Skin epidermis (tissue), 12 donors: ENCODE results near the gene TMEM53.

ENCODE experiments used
- H3K27ac ChIP-seq, 21 experiments: fragments of 200-600 bp; sonication (generic) in 11 of 21; one replicate each; pipeline ENCODE4 v1.5.0; 2020; ENCODE audit warnings: mild to moderate bottlenecking in 3 of 21, inconsistent platforms in 2 of 21, moderate library complexity in 2 of 21
- H3K4me3 ChIP-seq, 7 experiments: fragments of 200-600 bp; sonication (generic) in 2 of 7; one replicate each; pipeline ENCODE4 v1.5.0; 2020; ENCODE audit warnings: inconsistent platforms in 2 of 7, mild to moderate bottlenecking in 2 of 7, moderate library complexity in 1 of 7

Gene TMEM53

DNA sequence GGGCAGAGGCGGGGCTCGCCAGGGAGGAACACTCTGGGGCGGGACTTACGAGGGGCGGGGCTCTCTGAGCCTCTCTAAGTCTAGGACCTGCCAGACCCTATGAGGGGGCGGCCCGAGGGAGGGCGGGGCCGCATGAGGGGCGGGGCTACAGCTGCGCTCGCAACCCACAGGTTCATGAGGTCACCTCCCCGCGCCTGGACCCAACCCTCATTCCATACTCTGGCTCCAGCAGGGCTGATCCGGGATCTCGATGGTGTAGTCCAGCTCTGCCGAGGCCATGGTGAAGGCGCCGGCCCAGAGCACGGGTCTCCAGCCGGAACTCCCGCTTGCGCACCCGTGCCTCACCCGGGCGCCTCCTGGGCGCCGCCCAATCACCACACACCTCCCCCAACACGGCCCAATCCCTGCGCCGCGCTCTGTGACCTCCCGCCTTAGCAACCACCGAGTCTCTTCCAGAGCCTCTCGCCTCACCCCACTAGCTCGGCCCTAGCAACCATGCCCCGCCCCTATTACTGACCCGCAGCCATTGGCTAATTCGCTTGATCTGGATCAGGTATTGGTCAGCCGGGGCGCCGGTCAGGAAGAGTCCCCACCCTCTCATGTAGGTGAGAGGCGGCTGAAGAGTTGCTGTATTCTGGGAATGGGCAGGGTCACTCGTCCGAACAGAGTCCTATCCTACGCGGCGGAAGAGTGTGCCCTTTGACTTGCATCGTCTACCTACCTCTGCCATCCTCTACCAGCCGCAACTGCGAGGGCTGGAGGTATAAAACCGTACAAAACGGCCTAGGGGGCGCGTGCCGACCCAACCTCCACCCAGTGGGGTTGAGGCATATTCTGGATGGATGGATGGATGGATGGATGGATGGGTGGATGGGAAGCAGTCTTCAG lies at the start of gene TMEM53, which contains the start of gene ARMH1:
Gene TMEM53, minus strand, starts transcription at position 369 of the 888 bp plus-strand sequence. Its CDS starts 90 bp downstream, at position 279.
Gene ARMH1, plus strand, starts transcription at position 602 of the 888 bp plus-strand sequence. CDS start 14,984 bp downstream, outside the sequence.
- Histone ChIP-seq H3K4me3 (peak within 1 kb of the TSS; percentile 49 to 59 (median 56)), H3K27ac (peak within 1 kb of the TSS; percentile 29 to 93 (median 87))

DNA sequence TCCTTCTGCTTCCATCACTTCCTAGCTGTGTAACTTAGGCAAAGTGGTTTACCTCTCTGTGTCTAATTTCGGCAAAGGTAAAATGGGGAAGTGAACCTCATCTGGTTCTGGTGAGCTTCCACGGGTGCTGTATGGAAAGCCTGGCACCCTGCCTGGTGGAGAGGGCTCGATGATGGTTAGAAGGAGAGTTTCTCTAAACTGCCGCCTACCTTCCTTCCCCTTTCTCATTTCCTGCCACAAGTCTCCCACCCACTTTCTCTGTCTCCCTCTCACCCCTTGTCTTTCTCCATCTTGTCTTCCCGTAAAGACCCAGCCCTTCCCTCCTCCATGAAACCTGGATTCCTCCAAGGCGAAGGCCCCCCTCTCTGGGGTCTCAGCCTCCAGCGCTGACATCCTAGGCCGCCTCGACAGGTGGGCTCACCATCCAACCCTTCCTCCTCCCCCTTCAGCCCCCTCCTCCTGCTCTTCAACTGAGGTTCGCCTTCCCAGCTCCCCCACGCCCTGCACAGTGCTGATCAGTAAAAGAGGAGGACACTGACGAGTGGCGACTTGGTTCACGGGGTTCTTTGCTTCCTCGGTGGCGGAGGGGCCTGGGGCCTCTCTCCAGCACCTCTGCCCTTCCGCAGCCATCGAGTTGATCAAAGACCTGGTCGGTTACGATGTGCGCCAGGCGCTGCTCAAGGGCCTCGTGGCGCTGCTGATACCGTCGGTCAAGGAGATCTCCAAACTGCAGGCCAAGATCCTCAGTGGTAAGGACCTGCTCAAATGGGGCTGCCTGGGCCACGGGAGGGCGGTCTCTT lies 49.4 kb upstream of the TMEM53 start:
- peak overlapping the region in 5 of 21 experiments; percentile 3 to 73 (median 60) for H3K27ac ChIP-seq
- no peak overlapping the region for H3K4me3 ChIP-seq

DNA sequence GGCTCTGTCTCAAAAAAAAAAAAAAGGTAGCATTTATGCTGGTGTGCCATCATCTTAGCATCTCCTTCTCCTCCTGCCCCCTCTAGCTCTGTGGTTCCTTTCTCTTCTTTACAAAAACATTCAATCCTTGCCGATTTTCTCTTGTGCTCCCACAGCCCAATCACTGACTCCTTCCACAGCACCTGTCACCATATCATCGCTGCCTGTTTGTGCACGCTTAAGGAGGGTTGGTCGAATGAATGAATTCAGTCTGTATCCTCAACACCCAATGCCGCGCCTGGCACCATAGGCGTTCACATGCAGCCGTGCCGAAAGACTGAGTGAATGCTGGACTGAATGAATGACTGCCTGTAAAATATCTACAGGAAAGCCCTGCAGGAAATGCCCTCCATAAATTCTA lies 48.8 kb upstream of the TMEM53 start:
- Histone ChIP-seq H3K27ac (peak overlapping the region in 3 of 21 experiments; percentile 36 to 73 (median 60)), H3K4me3 (no peak overlapping the region)

DNA sequence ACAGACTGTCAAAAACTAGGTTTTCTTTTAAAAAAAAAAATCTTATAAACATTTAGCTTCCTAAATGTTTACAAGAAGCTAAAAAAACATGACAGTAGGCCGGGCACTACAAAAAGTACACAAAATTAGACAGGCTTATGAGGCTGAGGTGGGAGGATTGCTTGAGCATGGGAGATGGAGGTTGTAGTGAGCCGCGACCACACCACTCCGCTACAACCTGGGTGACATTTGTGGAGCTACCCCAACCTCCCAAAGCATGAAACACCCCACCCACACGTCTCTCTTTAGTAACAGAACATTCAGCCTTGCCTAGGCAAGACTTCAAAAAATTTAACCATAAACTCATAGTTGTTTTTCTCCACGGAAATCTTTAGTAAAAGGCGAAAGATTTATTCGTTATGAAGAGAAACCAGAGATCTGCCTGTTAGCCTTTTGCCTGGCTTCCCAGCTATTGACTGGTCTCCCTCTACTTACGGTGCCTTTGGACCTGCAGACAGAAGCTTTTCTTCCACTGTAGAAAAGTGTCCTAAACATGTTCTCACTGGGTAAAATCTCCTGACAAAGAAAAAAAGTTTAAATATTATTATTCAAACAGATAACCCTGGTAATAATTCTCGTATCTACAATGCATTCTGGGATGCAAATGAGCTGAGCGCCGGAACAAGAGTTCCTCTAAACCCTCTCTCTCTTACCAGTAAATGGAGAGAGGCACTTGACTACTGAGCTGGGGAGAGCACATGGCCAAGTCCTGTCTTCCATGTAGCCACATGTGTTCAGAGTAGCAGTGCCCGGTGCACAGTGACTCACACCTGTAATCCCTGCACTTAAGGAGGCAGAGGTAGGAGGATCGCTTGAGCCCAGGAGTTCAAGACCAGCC lies 47.4 kb upstream of the TMEM53 start:
- H3K4me3 ChIP-seq = no peak overlapping the region
- H3K27ac ChIP-seq = peak overlapping the region in 18 of 21 experiments; percentile 16 to 92 (median 70)

DNA sequence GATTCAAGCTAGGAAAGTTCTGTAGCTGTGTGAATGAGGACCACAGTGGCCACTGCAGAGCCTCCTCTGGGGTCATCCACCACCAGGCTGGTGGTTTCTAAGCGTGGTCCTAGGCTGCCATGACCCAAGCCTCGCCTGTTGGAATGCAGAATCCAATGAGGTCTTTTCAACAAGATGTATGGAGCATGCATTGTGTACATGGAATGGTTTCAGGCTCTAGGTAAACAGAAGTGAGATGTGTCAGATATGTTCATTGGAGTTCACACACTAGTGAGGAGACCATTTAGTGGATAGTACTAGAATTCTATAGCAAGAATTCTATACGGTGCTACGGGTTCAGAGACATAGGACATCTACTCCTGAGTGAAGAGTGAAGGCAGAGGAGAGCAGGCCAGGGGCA lies 46.0 kb upstream of the TMEM53 start:
- Histone ChIP-seq H3K4me3 (no peak overlapping the region), H3K27ac (peak overlapping the region in 1 of 21 experiments; percentile 5)

DNA sequence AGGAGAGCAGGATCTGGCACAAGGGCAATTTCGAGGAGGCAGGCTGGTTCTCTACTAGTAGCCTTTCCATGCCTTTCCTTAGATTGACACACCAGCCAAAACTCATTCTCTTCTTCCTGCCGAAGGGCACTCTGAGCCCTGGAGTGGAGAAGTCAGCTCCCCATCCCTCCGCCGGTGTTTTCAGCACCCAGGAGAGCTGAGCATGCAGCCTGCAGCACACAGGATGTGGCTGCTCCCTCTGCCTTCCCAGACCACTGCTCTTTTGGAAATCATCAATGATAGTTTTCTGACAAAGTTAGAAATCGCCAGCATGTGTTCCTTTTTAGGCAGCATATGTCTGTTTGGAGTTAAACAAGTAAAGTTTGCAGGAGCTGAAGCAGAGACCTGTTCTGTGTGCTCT lies 45.0 kb upstream of the TMEM53 start:
- no peak overlapping the region for H3K27ac ChIP-seq
- H3K4me3 ChIP-seq = no peak overlapping the region

DNA sequence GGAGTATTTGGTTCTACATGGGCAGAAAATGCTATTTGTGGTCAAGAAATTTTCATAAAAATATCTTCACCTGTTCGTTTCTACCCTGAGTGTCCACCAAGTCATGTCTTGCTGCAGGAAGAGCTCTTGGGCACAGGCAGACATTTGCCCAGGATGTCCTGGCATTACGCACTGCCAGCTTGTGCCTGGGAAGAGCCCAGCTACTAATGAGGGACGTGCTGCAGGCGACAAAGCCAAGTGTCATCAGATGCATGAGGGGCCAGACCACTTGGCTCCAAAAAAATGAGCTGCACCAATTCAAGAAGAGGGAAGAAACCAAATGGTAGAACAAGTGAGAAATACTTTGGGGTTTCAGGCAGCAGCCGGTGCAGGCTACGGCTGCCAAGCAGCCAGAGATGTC lies 43.8 kb upstream of the TMEM53 start:
- H3K27ac ChIP-seq = no peak overlapping the region
- no peak overlapping the region for H3K4me3 ChIP-seq

DNA sequence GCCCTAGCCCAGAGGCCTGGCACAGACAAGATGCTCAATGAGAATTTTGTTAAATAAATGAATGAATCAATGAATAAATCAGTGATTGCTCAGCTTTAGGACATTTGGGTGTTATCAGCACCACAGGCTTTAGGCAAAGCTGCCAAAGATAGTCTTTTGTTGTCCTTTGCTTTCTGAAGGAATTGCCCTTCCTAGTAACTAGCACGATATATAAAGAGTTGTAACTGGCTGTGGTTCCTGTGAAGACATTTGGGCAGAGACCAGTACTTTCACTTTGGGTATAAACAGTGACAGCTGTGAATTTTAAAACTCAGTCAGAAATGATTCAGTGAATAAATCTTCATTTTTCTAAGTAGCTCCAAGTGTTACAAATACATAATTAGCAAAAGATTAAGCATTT lies 43.4 kb upstream of the TMEM53 start:
- no peak overlapping the region for H3K4me3 ChIP-seq
- H3K27ac ChIP-seq = no peak overlapping the region

DNA sequence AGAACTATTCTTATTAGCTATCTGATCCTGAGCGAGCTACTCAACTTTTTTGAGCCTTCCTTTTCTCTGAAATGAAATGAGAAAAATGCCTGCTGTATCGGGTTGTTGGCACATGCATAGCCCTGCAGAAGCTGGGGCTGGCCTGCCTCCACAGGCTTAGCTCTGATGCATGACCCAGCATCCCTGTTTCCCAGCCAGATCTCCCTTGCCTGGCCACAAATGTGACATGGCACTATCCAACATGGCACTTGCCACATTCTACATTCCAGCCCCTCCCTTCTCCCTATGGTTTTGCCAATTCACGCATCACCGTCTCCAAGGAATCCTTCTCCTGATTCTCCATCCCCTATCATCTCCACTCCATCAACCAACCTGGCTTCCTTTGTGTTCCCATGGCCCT lies 42.9 kb upstream of the TMEM53 start:
- Histone ChIP-seq H3K4me3 (no peak overlapping the region), H3K27ac (no peak overlapping the region)

DNA sequence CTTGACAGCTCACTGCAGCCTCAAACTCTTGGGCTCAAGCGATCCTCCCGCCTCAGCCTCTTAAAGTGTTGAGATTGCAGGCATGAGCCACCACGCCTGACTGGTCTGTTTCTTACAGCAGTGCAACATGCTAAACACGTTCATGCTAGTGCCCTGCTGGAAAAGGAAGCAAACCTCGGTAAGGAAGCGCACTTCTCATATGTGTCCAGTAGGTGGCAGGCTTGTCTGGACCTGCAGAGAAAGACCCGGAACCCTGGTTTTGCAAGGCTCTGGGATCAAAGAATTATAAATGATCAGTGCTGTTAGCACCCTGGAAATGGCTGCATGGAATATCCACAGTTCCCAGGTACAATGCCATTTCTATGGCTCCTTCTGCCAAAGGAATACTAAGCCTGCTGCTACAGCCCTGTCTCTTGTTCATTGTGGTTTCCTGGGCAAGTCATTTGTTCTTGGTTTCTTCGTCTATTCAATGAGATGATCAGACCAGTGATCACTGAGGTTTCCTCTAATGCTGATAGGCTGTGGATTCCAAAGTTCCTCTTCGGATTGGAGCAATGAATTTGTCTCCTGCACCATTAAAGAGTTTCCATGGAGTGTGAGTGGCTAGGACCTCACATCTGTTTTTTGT lies 40.8 kb upstream of the TMEM53 start:
- Histone ChIP-seq H3K27ac (peak overlapping the region in 2 of 21 experiments; percentile 7 to 56), H3K4me3 (no peak overlapping the region)

DNA sequence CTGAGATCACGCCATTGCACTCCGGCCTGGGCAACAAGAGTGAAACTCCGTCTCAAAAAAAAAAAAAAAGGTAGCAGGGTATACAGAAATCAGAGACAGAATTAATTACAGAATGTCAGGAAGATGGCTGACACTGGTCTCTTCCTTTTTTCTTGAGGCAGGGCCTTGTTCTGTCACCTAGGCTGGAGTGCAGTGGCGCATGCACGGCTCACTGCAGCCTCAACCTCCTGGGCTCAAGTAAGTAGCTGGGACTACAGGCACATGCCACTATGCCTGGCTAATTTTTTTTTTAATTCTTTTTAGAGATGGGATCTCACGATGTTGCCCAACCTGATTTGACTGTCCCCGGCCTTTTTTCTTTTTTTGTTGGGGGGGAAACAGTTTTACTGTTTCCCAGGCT lies 40.3 kb upstream of the TMEM53 start:
- Histone ChIP-seq H3K27ac (peak overlapping the region in 2 of 21 experiments; percentile 7 to 56), H3K4me3 (no peak overlapping the region)

DNA sequence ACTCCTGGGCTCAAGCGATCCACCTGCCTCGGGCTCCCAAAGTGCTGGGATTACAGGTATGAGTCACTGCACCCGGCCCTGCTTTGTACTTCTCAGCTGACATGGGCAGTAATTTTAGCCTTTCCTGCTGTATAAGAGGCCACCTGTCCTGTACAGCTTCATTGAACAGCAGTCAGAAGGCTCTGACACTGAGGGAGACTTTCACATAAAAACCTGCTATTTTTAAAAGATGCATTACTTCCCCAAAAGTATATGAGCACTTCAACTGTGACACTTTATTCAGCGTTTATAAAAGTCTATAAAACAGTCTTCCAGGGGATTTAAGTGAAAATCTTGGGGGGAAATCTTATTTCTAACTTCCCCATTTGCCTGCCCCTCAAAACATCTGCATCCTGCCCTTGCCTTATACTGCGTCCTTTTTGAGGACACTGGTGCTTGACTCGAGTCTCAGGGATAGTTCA lies 39.1 kb upstream of the TMEM53 start:
- no peak overlapping the region for H3K27ac ChIP-seq
- no peak overlapping the region for H3K4me3 ChIP-seq

DNA sequence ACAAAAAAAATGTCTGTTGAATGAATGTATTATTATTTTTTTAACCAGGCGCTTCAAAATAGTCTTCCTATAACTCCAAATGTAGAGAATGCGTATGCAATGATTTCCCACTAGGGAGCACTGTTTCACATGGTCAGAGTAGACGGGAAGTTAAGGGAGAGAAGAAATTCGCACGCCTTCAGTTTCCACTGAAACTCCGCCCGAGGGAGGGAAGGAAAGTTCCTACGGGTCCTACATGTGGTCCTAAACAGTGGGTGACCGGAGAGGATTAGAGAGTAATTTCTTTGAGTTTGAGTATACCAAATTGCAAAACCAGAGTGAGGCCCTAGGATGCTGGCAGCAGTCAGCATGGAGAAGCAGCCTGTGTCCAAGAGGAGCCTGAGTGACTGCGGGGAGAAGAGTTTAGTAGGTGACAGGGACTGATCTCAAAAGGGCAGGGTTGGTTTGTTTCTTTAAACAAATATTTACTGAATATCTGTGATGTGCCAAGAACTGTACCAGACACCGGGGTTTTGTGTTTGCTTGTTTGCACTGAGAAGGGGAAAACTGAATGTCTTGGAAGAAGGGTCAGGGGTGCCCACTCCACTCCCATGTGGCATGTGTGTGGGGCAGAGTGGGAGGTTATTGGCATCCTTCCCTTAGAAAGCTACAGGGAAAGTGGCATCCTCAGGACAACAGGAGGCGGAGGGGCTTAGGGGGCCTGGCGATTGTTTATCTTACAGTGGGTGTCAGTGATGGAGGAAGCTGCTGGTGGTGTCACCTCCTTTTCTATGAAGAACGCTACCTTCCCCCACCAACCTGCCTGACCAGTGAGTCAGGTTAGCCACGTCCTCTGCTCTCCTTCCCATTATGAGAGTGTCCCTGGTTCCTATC lies 33.9 kb upstream of the TMEM53 start:
- H3K4me3 ChIP-seq = no peak overlapping the region
- H3K27ac ChIP-seq = peak overlapping the region in 3 of 21 experiments; percentile 42 to 78 (median 47)

DNA sequence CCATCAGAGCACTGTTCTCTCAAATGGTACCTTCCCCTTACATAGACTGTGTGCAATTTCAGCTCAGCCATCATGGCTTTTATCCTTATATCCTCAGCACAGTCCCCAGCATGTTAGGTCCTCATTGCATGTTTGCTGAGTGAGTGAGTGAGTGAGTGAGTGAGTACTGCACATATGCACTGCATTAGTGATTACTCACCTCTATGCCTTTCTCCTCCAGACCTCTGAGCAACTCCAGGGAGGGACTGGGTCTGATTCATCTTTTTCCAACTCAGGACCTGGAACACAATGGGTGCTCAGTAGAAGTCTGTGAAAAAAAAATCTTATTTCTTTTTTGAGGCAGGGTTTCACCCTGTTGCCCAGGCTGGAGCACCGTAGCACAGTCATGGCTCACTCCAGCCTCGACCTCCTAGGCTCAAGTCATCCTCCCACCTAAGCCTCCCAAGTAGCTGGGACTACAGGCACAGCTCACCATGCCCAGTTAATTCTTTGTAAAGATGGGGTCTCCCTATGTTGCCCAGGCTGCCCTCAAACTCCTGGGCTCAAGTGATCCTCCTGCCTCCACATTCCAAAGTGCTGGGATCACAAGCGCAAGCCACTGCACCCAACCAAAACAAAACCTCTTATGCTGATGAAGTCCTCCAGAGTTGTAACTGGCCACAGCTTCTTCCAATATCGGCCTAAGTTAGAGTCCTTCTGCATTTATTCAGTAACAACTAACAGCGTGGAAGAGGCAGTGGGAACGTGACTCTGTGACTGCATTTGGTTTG lies 33.0 kb upstream of the TMEM53 start:
- Histone ChIP-seq H3K4me3 (no peak overlapping the region), H3K27ac (peak overlapping the region in 6 of 21 experiments; percentile 40 to 78 (median 46))

DNA sequence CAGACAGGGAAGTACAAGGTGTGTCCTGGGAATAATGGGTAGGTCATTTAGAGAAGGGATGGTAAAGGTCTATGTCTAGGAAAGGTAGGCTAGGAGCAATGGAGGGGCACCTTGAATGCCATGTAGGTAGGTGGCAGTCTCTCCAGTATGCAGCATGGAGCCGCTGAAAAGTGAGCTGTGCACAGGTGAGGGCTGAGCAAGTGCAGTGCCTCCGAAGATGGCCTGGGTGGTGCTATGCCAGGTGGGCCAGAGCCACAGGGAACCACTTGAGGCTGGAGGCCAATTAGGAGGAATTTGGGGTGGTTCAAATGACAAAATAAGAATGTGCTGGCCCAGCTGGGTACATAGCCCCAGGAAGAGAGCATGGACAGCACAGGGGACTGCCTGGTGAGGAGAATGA lies 31.7 kb upstream of the TMEM53 start:
- Histone ChIP-seq H3K27ac (no peak overlapping the region), H3K4me3 (no peak overlapping the region)

DNA sequence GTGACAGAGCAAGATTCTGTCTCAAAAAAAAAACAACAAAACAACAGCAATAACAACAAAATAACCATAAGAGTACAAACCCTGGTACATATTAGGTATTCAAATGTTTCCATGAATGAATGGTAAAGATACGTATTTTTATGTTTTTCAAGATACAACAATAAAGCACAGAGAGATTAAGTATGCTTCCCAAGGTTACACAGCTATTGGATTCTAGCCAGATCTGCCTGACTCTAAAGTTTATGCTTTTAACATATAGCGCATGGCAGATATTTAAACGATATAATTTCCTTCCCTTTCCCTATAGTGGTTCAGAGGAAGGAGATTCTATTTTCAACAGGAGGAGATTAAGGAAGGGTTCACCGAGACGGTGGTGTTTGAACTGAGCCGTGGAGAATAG lies 31.2 kb upstream of the TMEM53 start:
- H3K27ac ChIP-seq = no peak overlapping the region

DNA sequence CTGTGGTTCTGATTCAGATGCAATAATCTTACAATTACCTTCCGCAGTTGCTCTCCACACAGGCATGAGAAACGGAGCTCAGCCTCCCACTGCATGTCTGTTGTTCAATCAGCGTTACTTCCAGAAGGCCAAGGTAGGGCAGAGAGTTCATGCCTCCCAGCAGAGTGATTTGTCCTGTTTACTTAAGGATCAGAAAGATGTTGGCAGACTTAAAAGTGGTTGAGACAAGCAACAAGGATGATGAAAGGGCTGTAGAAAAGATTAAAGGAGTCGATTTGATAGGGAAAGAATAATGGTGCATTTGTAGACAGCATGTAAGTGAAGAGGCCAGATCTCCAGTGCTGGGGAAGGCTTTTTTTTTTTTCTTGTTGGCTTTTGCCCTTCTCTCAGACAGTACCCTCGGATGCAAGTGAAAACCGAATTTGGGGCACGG lies 26.9 kb upstream of the TMEM53 start:
- H3K27ac ChIP-seq = no peak overlapping the region
- H3K4me3 ChIP-seq = no peak overlapping the region

More for the DNA sequence above, 31.2 kb upstream of the TMEM53 start:
- H3K4me3 ChIP-seq = no peak overlapping the region
